Immature natural killer cell (primary cell): ENCODE data around the gene SSBP4. TPM values are rescaled to one million over a fixed set of nuclear protein-coding genes. Genes with fewer than 3 reads are reported as not detected.

Experiments
- DNase-seq, 3 donors: peaks; one replicate each; pipeline ENCODE4 v3.0.0; 2022; ENCODE audit warnings: mixed read lengths in 1 of 3
- H3K27ac Mint-ChIP-seq, 6 donors: one replicate each; pipeline ENCODE4 v1.8.0; 2020; ENCODE audit warnings: mixed read lengths in 6 of 6, mild to moderate bottlenecking in 5 of 6, inconsistent platforms in 4 of 6, moderate library complexity in 3 of 6
- H3K27me3 Mint-ChIP-seq, 3 donors: one replicate each; pipeline ENCODE4 v1.8.0; 2020 to 2021; ENCODE audit warnings: low read depth in 3 of 3, mild to moderate bottlenecking in 3 of 3, mixed read lengths in 3 of 3, moderate library complexity in 3 of 3, inconsistent platforms in 1 of 3
- H3K36me3 Mint-ChIP-seq, 3 donors: one replicate each; pipeline ENCODE4 v1.8.0; 2020; ENCODE audit warnings: mixed read lengths in 3 of 3, inconsistent platforms in 2 of 3, mild to moderate bottlenecking in 2 of 3
- H3K4me1 Mint-ChIP-seq, 2 donors: one replicate each; pipeline ENCODE4 v1.8.0; 2020; ENCODE audit warnings: inconsistent platforms in 2 of 2, mild to moderate bottlenecking in 2 of 2, mixed read lengths in 2 of 2, moderate library complexity in 1 of 2
- H3K4me3 Mint-ChIP-seq, 5 donors: one replicate each; pipeline ENCODE4 v1.8.0; 2020; ENCODE audit warnings: mild to moderate bottlenecking in 5 of 5, mixed read lengths in 5 of 5, inconsistent platforms in 3 of 5, moderate library complexity in 3 of 5
- H3K9me3 Mint-ChIP-seq, 6 donors: one replicate each; pipeline ENCODE4 v1.8.0; 2020; ENCODE audit warnings: mild to moderate bottlenecking in 6 of 6, mixed read lengths in 6 of 6, inconsistent platforms in 4 of 6, moderate library complexity in 3 of 6
- polyA plus RNA-seq, 3 donors: library from polyadenylated mRNA; unstranded; fragments of 300-500 nt; fragmentation: Illumina TruSeq; gene quantifications; one replicate each; pipeline ENCODE4 v1.2.3, GENCODE V29; 2021

Gene SSBP4
- polyA plus RNA-seq, 3 donors from 2014 or later = 73.5 to 122 (median 107) TPM

DNA sequence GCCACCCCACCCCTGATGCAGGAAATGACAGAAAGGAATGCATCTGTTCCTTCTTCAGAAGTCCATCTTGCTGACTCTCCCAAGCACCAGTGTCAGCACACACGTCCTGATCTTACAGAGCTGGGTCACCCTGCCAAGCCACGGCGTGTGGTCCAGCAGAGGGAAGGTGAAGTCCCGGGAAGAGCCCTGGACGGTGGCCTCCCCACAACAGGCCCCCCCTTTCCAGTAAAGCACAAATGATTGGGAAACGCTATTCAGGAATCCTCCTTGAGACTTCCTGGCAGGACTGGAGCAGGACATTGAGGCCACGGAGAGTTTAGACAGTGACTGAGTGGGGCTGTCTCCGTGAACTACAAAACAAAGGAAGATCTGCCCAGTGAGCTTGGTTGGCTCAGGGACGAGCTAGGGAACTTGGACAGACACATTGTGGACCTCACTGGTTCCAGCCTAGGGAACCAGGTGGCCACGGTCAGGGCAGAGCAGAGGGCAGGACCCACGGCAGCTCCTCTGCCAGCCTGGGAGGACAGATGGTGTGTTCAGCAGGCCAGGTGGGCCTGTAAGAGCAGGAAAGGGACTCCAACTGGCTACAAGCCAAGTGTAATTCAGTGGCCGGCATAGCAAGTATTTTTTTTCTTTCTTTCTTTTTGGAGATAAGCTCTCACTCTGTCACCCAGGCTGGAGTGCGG lies 61.0 kb downstream of the SSBP4 start:
- Mint-ChIP-seq H3K9me3 (no peaks in the 10 kb centered on the region), H3K27ac (peak overlapping the region; percentile 86 to 99 (median 97)), H3K4me1 (peaks cover 75 to 79% of the 10 kb centered on the region in 2 donors), H3K4me3 (peak overlapping the region; percentile 51 to 85 (median 67)), H3K36me3 (no peaks in the 10 kb centered on the region), H3K27me3 (peaks cover 10 to 23% (median 13%) of the 10 kb centered on the region in 3 donors)
- no peak for DNase-seq

DNA sequence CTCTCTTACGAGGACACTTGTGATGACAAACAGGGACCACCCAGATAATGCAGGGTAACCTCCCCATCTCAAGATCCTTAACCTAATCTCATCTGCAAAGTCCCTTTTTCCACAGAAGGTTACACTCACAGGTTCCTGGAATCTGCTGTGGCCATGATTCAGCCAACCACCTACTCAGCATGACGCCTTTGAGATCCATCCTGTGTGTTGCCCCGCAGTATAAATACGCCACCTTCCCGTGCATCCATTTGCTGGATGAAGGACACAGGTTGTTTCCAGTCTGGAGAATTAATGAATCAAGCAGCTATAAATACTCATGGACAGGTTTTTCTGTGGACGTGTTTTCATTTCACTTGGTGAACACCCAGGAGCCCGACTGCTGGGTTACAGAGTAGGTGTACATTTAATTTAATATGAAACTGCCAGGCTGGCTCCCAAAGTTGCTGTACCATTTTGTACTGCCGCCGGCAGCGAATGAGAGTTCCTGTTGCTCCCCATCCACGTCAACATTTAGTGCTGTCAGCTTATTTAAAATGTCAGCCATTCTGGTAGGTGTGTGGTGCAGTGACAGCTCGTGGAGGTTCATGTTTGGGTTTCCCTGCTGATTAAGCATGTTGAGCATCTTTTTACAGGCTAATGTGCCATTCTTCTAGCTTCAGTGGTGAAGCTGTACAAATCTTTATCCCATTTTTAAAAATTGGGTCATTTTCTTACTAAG lies 62.5 kb downstream of the SSBP4 start:
- Mint-ChIP-seq H3K36me3 (no peaks in the 10 kb centered on the region), H3K27me3 (peaks cover 7 to 26% (median 9%) of the 10 kb centered on the region in 3 donors), H3K4me3 (no peak overlapping the region), H3K27ac (peak overlapping the region; percentile 10 to 69 (median 46)), H3K9me3 (no peaks in the 10 kb centered on the region), H3K4me1 (peaks cover 71 to 77% of the 10 kb centered on the region in 2 donors)
- no peak for DNase-seq

DNA sequence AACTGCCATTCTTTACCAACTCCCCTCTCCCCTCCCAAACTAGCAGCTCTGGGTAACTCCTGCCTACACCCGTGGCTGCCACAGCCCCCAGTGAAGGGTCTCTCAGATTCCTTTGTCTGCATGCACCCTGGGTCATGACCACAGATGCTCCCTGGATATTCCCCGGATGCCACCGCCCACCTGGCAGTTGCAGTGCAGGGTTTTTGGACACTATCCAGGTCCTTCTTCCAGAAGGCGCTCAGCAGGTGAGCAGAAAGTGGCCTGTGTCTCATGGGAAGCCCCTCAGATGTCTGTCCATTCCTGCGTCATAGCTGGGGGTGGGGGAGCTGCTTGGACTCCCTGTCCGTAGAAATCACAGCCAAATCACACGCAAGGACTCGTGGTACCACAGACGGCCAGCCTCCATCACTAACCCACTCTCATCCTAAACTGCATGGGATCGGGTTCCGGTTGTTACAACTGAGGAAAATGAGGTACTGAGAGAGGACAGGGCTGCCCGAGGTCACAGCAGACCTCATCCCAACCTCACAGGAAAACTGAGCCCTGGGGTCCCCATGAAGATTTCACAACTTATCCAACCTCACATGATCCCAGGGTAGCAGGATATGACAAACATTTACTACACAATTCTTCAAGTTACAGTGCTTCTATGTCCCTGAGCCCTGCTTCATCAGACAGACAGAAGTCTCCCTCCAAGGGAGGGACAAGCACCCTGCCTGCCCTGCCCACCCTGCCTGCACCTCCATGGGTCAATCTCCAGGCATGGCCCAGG lies 64.1 kb downstream of the SSBP4 start:
- peak overlapping the region in 5 of 6 donors; percentile 31 to 80 (median 72) for H3K27ac Mint-ChIP-seq
- DNase-seq = no peak
- H3K4me1 Mint-ChIP-seq = peaks cover 71 to 75% of the 10 kb centered on the region in 2 donors
- H3K36me3 Mint-ChIP-seq = no peaks in the 10 kb centered on the region
- H3K9me3 Mint-ChIP-seq = no peaks in the 10 kb centered on the region
- no peak overlapping the region for H3K4me3 Mint-ChIP-seq
- H3K27me3 Mint-ChIP-seq = peaks cover 7 to 22% (median 9%) of the 10 kb centered on the region in 3 donors

Other genes starting within 250 kb of the SSBP4 start
- gene IFI30, start 245.6 kb upstream of the SSBP4 start, polyA plus RNA-seq = 100 to 1,000 TPM in 1 of 3 donors, 10 to 100 TPM in 2; 49.0 to 184 (median 83.1) TPM
- gene MPV17L2, start 226.2 kb upstream of the SSBP4 start, polyA plus RNA-seq = 10 to 100 TPM; 12.2 to 17.7 (median 15.4) TPM
- 1 to 10 TPM in 2 of 3 donors, under 1 TPM in 1; 0.77 to 1.1 (median 1.1) TPM for gene RAB3A, start 215.4 kb upstream of the SSBP4 start, polyA plus RNA-seq
- not detected for gene PDE4C, start 193.0 kb upstream of the SSBP4 start, polyA plus RNA-seq
- under 1 TPM in 1 of 3 donors, not detected in 2; 0.15 TPM for gene IQCN, start 144.9 kb upstream of the SSBP4 start, polyA plus RNA-seq
- 10 to 100 TPM; 15.0 to 71.8 (median 54.7) TPM for gene JUND, start 137.8 kb upstream of the SSBP4 start, polyA plus RNA-seq
- 100 to 1,000 TPM; 128 to 189 (median 178) TPM for gene LSM4, start 96.3 kb upstream of the SSBP4 start, polyA plus RNA-seq
- gene PGPEP1, start 78.8 kb upstream of the SSBP4 start, polyA plus RNA-seq = 10 to 100 TPM in 2 of 3 donors, 1 to 10 TPM in 1; 8.2 to 20.6 (median 17.5) TPM
- not detected for gene GDF15, start 33.2 kb upstream of the SSBP4 start, polyA plus RNA-seq
- 10 to 100 TPM in 1 of 3 donors, 1 to 10 TPM in 2; 2.7 to 18.1 (median 7.7) TPM for gene LRRC25, start 21.8 kb upstream of the SSBP4 start, polyA plus RNA-seq
- 10 to 100 TPM; 29.7 to 32.2 (median 31.2) TPM for gene ISYNA1, start 18.7 kb downstream of the SSBP4 start, polyA plus RNA-seq
- gene ELL, start 102.7 kb downstream of the SSBP4 start, polyA plus RNA-seq = 10 to 100 TPM in 2 of 3 donors, 1 to 10 TPM in 1; 9.1 to 21.1 (median 11.1) TPM
- 100 to 1,000 TPM in 1 of 3 donors, 10 to 100 TPM in 2; 85.7 to 137 (median 94.5) TPM for gene FKBP8, start 124.2 kb downstream of the SSBP4 start, polyA plus RNA-seq
- 100 to 1,000 TPM in 1 of 3 donors, 10 to 100 TPM in 2; 85.9 to 134 (median 93.0) TPM for gene KXD1, start 138.5 kb downstream of the SSBP4 start, polyA plus RNA-seq
- 1,000 to 10,000 TPM in 1 of 3 donors, 100 to 1,000 TPM in 2; 613 to 1,093 (median 997) TPM for gene UBA52, start 152.5 kb downstream of the SSBP4 start, polyA plus RNA-seq
- 100 to 1,000 TPM; 123 to 175 (median 146) TPM for gene REX1BD, start 169.4 kb downstream of the SSBP4 start, polyA plus RNA-seq
- gene CRLF1, start 187.4 kb downstream of the SSBP4 start, polyA plus RNA-seq = 1 to 10 TPM in 1 of 3 donors, under 1 TPM in 1, not detected in 1; 0.89 to 1.2 TPM
- gene TMEM59L, start 193.5 kb downstream of the SSBP4 start, polyA plus RNA-seq = not detected
- gene KLHL26, start 217.6 kb downstream of the SSBP4 start, polyA plus RNA-seq = 1 to 10 TPM; 1.6 to 4.8 (median 4.5) TPM